NCI-H446 treated with DMSO at 0.1 percent for 48 hours (cell line): ENCODE results near the gene LNP1.
"Not testable (repeated sequence)": the region's sequence is repeated elsewhere in the genome, so short reads cannot be mapped to it uniquely, and the experiment has no call there.

Experiments
- DNase-seq: peaks from one replicate; lab custom pipeline; 2025; lab: John Stamatoyannopoulos, UW

LNP1 gene

DNA sequence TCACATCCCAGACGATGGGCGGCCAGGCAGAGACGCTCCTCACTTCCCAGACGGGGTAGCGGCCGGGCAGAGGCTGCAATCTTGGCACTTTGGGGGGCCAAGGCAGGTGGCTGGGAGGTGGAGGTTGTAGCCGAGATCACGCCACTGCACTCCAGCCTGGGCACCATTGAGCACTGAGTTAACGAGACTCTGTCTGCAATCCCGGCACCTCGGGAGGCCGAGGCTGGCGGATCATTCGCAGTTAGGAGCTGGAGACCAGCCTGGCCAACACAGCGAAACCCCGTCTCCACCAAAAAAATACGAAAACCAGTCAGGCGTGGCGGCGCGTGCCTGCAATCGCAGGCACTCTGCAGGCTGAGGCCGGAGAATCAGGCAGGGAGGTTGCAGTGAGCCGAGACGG is 77.2 kb downstream of the LNP1 start:
- not testable (repeated sequence) for DNase-seq

DNA sequence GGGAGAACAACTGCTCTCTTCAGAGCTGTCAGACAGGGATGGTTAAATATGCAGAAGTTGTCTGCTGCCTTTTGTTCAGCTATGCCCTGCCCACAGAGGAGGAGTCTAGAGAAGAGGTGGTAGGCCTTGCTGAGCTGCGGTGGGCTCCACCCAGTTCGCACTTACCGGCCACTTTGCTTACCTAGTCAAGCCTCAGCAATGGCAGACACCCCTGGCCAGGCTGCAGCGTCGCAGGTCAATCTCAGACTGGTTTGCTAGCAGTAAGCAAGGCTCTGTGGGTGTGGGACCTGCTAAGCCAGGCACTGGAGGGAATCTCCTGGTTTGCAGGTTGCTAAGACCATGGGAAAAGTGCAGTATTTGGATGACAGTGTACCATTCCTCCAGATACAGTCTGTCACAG is 78.7 kb downstream of the LNP1 start:
- no peak for DNase-seq

DNA sequence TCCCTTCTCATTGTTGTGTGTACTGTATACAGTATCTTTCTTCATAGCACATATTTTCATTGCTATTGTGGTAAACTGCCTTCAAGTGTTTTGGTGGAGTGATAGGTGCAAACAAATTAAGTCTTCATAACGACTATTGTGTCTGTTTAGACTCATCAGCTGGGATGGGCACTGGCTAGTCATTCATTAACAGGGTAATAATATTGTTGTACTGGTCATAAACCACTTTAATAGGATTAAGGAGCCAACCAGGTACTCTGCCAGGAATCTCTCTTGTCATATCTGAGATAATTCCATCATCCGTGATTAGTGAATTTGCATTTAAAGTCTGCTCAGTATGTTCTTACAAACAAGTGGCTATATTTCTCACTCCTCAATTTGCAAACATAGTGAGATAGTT is 80.8 kb downstream of the LNP1 start:
- no peak for DNase-seq

DNA sequence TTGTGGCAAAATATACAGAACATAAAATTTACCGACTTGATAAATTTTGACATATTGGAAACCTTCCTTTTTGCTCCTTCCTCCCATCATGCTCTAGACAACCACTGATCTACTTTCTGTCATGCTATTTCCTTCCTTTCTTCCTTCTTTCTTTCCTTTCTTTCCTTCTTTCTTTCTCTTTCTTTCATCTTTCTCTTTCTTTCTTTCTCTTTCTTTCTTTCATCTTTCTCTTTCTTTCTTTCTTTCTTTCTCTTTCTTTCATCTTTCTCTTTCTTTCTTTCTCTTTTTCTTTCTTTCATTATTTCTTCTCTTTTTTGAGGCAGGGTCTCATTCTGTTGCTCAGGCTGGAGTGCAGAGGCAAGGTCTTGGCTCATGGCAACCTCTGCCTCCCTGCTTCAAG is 82.2 kb downstream of the LNP1 start:
- no peak for DNase-seq

DNA sequence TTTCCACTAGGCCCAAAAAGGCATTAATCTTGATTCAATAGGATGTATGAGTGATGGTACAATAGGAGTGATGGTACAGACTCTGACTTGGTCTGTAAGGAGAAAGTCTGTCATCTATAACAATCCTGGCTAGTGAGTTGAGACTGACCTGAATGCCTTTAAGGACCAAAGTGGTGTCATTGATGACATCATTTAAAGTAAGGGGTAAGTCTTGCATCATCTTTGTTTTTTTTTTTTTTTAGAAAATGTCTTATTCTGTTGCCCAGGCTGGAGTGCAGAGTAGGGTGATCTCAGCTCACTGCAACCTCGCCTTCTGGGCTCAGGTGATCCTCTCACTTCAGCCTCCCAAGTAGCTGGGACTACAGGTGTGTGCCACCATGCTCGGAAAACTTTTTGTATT is 85.5 kb downstream of the LNP1 start:
- DNase-seq = no peak

DNA sequence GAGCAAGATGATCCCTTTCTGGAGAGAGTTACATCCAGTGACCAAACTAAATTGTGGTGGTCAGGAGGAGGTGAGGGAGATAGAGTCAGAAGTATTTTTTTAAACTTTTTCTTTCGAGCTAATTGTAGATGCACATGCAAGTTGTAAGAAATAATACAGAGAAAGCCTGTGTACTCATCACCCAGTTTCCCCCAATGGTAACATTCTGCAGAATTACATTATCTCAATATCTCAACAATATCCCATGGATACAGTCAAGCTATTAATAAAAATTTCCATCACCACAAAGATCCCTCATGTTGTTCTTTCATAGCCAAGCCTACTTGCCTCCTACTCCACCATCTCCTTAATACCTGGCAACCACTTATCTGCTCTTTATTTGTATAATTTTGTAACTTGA is 87.8 kb downstream of the LNP1 start:
- no peak for DNase-seq

DNA sequence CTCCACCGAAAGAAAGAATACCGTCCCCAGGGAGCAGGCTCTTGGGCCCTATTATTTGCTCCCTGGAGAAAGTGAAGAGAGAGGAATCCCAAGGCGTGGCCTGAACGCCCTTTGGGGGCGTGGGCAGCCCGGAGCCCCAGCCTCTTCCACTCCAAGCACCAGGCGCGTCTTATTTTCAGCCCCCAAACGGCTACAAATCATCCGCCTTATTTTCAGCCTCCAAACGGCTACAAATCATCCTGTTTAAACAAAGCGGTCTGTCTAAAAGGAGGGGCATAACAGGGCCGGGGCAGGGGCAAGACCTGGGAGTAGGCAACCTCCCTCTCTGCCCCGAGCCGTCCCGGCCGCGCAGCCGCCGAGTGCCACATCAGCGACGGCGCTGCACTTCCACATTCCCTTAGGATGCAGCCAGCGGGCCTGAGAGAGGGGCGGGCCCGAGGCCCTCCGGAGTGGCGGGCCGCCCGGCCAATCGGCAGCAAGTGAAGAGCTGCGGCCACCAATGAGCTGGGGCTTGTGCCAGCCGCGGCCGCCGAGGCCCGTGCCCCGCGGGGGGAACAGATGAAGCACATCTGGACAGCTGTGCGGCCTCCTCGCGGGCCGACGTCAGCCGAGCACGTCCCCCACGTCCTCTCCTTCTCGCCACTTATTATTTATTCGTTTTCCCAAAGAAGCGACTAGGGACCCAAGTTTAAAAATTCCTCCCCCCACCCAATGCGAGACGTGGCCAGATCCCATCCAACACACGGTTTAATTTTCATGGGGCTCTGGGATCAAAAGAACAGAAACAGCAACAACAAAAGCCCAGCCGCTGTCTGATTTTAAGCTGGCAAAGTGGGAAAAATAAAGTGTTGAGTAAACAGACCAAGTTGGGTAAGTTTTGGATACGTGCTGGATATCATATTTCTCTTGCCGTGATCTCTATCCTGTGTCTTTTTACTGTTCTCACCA is 91.0 kb downstream of the LNP1 start, which contains the start of gene TMEM45A:
TMEM45A (plus strand) TSS at position 561 of the 948 bp plus-strand sequence. CDS start 62,593 bp downstream, outside the sequence.
- DNase-seq = peak; percentile 65

DNA sequence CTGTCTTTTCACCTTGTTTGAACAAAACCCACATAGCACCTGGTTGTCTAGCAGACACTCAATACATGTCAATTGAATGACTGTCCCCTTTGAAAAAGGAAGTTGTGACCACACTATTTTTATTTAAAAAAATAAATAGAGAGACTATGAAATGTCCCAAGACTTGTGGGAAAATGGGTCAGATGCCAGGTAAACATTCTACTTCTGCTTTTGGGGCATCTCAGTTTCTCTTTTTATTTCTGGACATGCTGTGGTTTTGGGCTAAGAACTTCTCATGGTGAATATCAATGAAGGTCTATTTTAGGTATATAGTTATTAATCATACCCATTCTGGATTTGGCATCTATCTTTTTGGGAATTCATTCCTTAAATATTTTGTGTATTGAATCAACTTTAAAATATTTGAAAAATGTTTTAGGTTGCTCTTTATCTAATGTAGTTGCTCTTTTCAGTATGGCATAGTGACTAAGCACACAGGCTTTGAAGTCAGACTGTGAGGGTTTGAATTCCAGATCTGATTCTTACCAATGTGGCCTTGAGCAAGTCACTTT is 95.4 kb downstream of the LNP1 start:
- DNase-seq = no peak

DNA sequence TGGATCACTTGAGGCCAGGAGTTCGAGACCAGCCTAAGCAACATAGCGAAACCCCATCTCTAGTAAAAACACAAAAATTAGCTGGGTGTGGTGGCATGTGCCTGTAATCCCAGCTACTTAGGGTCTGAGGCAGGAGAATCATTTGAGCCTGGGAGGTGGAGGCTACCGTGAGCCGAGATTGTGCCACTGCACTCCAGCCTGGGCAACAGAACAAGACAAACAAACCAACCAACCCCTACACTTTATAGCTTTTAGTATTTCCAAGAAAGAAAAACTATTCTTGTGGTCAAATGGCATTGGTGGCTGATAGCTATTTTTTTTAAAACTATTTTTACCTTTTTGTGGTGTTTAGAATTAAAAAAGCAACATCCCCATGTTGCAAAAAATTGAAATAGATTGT is 98.3 kb downstream of the LNP1 start:
- DNase-seq = no peak

DNA sequence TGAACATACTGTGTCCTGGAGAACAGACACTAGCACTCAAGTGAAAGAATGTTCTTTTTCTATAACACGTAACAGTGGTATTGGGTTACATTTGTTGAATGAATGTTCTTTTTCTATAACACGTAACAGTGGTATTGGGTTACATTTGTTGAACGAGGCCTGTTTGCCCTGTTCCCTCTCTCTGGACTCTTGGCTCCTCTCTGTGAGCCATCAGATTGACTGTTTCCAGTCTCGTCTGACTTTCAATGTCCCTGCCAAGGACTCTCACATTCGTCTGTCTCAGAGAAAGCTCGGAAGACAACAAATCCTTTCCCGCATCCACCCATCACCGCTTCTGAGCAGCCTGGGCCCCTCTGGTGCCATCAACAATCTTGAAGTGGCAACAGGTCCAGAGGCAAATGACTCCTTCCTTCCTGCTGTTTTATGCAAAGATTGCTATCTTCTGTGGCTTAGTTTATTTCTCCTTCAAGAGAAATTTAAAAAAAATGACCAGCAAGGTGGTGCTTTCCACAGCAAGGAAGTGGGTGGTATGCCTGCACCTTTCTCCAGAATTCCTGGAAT is 99.1 kb downstream of the LNP1 start:
- DNase-seq = no peak

DNA sequence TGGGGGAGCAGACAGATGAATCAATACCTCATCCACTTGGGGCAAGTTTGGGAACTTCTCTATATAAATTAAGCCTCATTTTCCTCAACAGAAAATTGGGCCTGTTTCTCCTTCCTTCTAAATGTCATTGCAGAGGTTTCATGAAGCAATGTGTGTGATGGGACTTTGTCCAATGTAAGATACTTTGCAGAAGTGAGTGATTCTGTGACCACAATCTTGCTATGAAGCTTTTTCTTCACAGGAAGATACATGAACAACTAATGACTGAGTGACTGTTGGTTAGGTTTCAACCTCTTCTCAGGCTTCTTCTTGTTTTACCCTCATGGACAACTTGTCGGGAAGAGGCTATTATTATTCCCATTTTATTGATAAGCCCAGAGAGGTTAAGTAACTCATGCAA is 102.1 kb downstream of the LNP1 start:
- DNase-seq = no peak
